Activated CD8-positive, alpha-beta T cell treated with anti-CD3 and anti-CD28 coated beads for 36 hours (primary cell): ENCODE data around the gene ADH7. TPM values are rescaled to one million over a fixed set of nuclear protein-coding genes. Genes with fewer than 3 reads are reported as not detected.

Source experiments
- ATAC-seq: fragments of 200-7000 bp; cut with Tn5 transposase; one replicate; pipeline ENCODE4 v1.10.0; 2021; ENCODE audit warnings: mild to moderate bottlenecking, moderate library complexity
- CTCF ChIA-PET: fragments of 350-600 bp; sonication (Branson Sonifier 250); formaldehyde crosslinking; loops from one replicate; lab custom pipeline; 2021; ENCODE audit warnings: antibody characterized with exemption; lab: Charles Lee
- POLR2A ChIA-PET: fragments of 350-600 bp; sonication (Branson Sonifier 250); formaldehyde crosslinking; loops from one replicate; lab custom pipeline; 2021; ENCODE audit warnings: antibody characterized with exemption; lab: Charles Lee
- DNase-seq: peaks from one replicate; pipeline ENCODE4 v3.0.0-alpha.2; 2020
- H3K27ac Mint-ChIP-seq: one replicate; pipeline ENCODE4 v1.8.0; 2021; ENCODE audit warnings: mild to moderate bottlenecking, mixed read lengths
- H3K27me3 Mint-ChIP-seq: one replicate; pipeline ENCODE4 v1.8.0; 2021; ENCODE audit warnings: mixed read lengths
- H3K36me3 Mint-ChIP-seq: one replicate; pipeline ENCODE4 v1.8.0; 2021; ENCODE audit warnings: low read depth, mixed read lengths
- H3K4me1 Mint-ChIP-seq: one replicate; pipeline ENCODE4 v1.8.0; 2021; ENCODE audit warnings: low read depth, mixed read lengths
- H3K4me3 Mint-ChIP-seq: one replicate; pipeline ENCODE4 v1.8.0; 2021; ENCODE audit warnings: mild to moderate bottlenecking, moderate library complexity, mixed read lengths
- H3K9me3 Mint-ChIP-seq: one replicate; pipeline ENCODE4 v1.8.0; 2021; ENCODE audit warnings: mixed read lengths
- intact Hi-C: fragments of 100-400 bp; cut with micrococcal nuclease; formaldehyde crosslinking; loops from one replicate; pipeline ENCODE4 v1.10.0; 2022
- total RNA-seq, 2 experiments: library from RNA; stranded (reverse); gene quantifications; one replicate each; pipeline ENCODE4 v1.2.3, GENCODE V29; 2021
- TF ChIP-seq, protein P1 (sequence below): fragments of 200-600 bp; IDR thresholded peaks from one replicate; pipeline ENCODE4 v1.8.0; 2022; ENCODE audit warnings: antibody characterized with exemption, mild to moderate bottlenecking

ADH7 gene
- total RNA-seq, 2 experiments from 2014 or later = not detected

DNA sequence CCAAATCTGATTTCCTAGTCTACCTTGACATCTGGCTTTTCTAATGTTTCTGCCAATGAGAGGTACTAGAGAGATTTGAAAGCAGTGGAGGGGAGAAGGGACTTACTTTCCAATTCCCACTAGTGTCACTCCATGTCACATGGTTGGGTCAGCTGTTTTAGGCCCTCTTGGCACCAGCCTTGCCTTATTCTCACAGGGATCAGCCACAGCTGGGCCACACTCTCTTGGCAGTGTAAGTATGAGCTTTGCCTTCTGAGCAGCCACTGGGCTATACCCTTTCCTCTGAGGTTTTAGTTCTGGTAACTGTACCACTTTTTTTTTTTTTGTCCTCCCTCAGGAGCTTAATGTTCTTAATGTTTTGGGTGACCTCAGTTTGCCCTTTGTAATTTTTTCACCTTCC is 72.4 kb downstream of the ADH7 start:
- no peaks in the 10 kb centered on the region for H3K4me1 Mint-ChIP-seq
- intact Hi-C loops = no loop called here
- H3K4me3 Mint-ChIP-seq = no peak overlapping the region
- ChIA-PET POLR2A (no interaction called here), CTCF (interaction anchor here (0.6 kb wide), 1 partner anchor 142 kb away, joined by 3 read pairs; no protein-coding TSS in a partner anchor)
- peaks cover 2% of the 10 kb centered on the region for H3K27me3 Mint-ChIP-seq
- DNase-seq = no peak
- no peaks in the 10 kb centered on the region for H3K9me3 Mint-ChIP-seq
- no peak overlapping the region for H3K27ac Mint-ChIP-seq
- no peak for ATAC-seq
- no peaks in the 10 kb centered on the region for H3K36me3 Mint-ChIP-seq
- TF ChIP-seq, protein P1, sequence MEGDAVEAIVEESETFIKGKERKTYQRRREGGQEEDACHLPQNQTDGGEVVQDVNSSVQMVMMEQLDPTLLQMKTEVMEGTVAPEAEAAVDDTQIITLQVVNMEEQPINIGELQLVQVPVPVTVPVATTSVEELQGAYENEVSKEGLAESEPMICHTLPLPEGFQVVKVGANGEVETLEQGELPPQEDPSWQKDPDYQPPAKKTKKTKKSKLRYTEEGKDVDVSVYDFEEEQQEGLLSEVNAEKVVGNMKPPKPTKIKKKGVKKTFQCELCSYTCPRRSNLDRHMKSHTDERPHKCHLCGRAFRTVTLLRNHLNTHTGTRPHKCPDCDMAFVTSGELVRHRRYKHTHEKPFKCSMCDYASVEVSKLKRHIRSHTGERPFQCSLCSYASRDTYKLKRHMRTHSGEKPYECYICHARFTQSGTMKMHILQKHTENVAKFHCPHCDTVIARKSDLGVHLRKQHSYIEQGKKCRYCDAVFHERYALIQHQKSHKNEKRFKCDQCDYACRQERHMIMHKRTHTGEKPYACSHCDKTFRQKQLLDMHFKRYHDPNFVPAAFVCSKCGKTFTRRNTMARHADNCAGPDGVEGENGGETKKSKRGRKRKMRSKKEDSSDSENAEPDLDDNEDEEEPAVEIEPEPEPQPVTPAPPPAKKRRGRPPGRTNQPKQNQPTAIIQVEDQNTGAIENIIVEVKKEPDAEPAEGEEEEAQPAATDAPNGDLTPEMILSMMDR = no peak

Other genes with a start within 250 kb of the ADH7 start
- gene ADH6, start 216.1 kb downstream of the ADH7 start, total RNA-seq = not detected
- gene ADH1A, start 144.4 kb downstream of the ADH7 start, total RNA-seq = not detected
- gene ADH1B, start 113.9 kb downstream of the ADH7 start, total RNA-seq = not detected
- not detected for gene ADH1C, start 82.6 kb downstream of the ADH7 start, total RNA-seq
- not detected for gene C4orf17, start 75.7 kb upstream of the ADH7 start, total RNA-seq
- 1 to 10 TPM; 7.7 to 8.0 TPM for gene TRMT10A, start 128.7 kb upstream of the ADH7 start, total RNA-seq
- gene MTTP, start 139.5 kb upstream of the ADH7 start, total RNA-seq = under 1 TPM; 0.45 to 0.59 TPM
- gene C4orf54, start 222.5 kb upstream of the ADH7 start, total RNA-seq = not detected